H9 (cell line): Measurements from ENCODE around the gene SEMA6A. TPM values are rescaled to one million over a fixed set of nuclear protein-coding genes. Genes with fewer than 3 reads are reported as not detected.

ENCODE experiments used
- DNase-seq: peaks from one replicate; pipeline ENCODE4 v3.0.0-alpha.2; 2017
- H2AFZ ChIP-seq: one replicate; pipeline ENCODE4 v1.6.1; 2013; ENCODE audit warnings: mild to moderate bottlenecking, low read length, control low read depth, moderate library complexity
- H2AK5ac ChIP-seq: 2 replicates; pipeline ENCODE4 v1.6.1; 2013; ENCODE audit warnings: low read length, control low read depth, mixed read lengths; ENCODE audit not compliant: insufficient read length
- H2BK120ac ChIP-seq: one replicate; pipeline ENCODE4 v1.6.1; 2013; ENCODE audit warnings: low read depth, mild to moderate bottlenecking, low read length, control low read depth, inconsistent platforms; ENCODE audit not compliant: poor library complexity, severe bottlenecking
- H2BK12ac ChIP-seq: 2 replicates; pipeline ENCODE4 v1.6.1; 2013; ENCODE audit warnings: low read length, control low read depth, mixed read lengths, low read depth; ENCODE audit not compliant: insufficient read length
- H2BK15ac ChIP-seq: 2 replicates; pipeline ENCODE4 v1.6.1; 2013; ENCODE audit warnings: low read depth, low read length, control low read depth
- H2BK20ac ChIP-seq: one replicate; pipeline ENCODE4 v1.6.1; 2013; ENCODE audit warnings: low read depth, mild to moderate bottlenecking, low read length, control low read depth, inconsistent platforms; ENCODE audit not compliant: poor library complexity, severe bottlenecking
- H2BK5ac ChIP-seq: 2 replicates; pipeline ENCODE4 v1.6.1; 2013; ENCODE audit warnings: low read length, control low read depth, mixed read lengths; ENCODE audit not compliant: insufficient read length
- H3K14ac ChIP-seq: 2 replicates; pipeline ENCODE4 v1.6.1; 2013; ENCODE audit warnings: low read length, control low read depth; ENCODE audit not compliant: insufficient read depth
- H3K18ac ChIP-seq: 2 replicates; pipeline ENCODE4 v1.6.1; 2013; ENCODE audit warnings: low read depth, mild to moderate bottlenecking, mixed read lengths, low read length, control low read depth; ENCODE audit not compliant: insufficient read length
- H3K23ac ChIP-seq: 2 replicates; pipeline ENCODE4 v1.6.1; 2013; ENCODE audit warnings: low read length, control low read depth, mixed read lengths, low read depth; ENCODE audit not compliant: insufficient read length
- H3K23me2 ChIP-seq: 2 replicates; pipeline ENCODE4 v1.6.1; 2013; ENCODE audit warnings: low read depth, mild to moderate bottlenecking, mixed read lengths, low read length, control low read depth; ENCODE audit not compliant: insufficient read length, poor library complexity, severe bottlenecking
- H3K27ac ChIP-seq: 2 replicates; pipeline ENCODE4 v1.5.1; 2013; ENCODE audit warnings: low read length, control low read depth, mixed read lengths, low read depth; ENCODE audit not compliant: insufficient read length
- H3K27me3 ChIP-seq: 2 replicates; pipeline ENCODE4 v1.6.1; 2013; ENCODE audit warnings: low read length, control low read depth, inconsistent platforms; ENCODE audit not compliant: insufficient read depth
- H3K4ac ChIP-seq: 2 replicates; pipeline ENCODE4 v1.6.1; 2013; ENCODE audit warnings: low read depth, mild to moderate bottlenecking, control low read depth, inconsistent platforms, low read length, moderate library complexity
- H3K4me1 ChIP-seq: 2 replicates; pipeline ENCODE4 v1.6.1; 2013; ENCODE audit warnings: low read length, control low read depth, inconsistent platforms; ENCODE audit not compliant: insufficient read depth
- H3K4me2 ChIP-seq: 2 replicates; pipeline ENCODE4 v1.6.1; 2013; ENCODE audit warnings: low read length, control low read depth, mixed read lengths; ENCODE audit not compliant: insufficient read length, insufficient read depth
- H3K56ac ChIP-seq: 2 replicates; pipeline ENCODE4 v1.6.1; 2013; ENCODE audit warnings: low read depth, mild to moderate bottlenecking, mixed read lengths, low read length, control low read depth; ENCODE audit not compliant: insufficient read length
- H3K79me1 ChIP-seq: 2 replicates; pipeline ENCODE4 v1.6.1; 2013; ENCODE audit warnings: low read depth, mild to moderate bottlenecking, moderate library complexity, low read length, control low read depth, inconsistent platforms; ENCODE audit not compliant: insufficient read depth, poor library complexity, severe bottlenecking
- H3K79me2 ChIP-seq: 2 replicates; pipeline ENCODE4 v1.6.1; 2013; ENCODE audit warnings: low read length, control low read depth, inconsistent platforms; ENCODE audit not compliant: insufficient read depth
- H3K9ac ChIP-seq: 2 replicates; pipeline ENCODE4 v1.6.1; 2013; ENCODE audit warnings: low read length, control low read depth, mixed read lengths; ENCODE audit not compliant: insufficient read length; ENCODE audit errors: extremely low read depth
- H3K9me3 ChIP-seq: one replicate; pipeline ENCODE4 v1.6.1; 2013; ENCODE audit warnings: low read depth, low read length, inconsistent platforms; ENCODE audit not compliant: control insufficient read depth
- H3T11ph ChIP-seq: one replicate; pipeline ENCODE4 v1.6.1; 2013; ENCODE audit warnings: mild to moderate bottlenecking, low read length, control low read depth, inconsistent platforms
- H4K20me1 ChIP-seq: one replicate; pipeline ENCODE4 v1.6.1; 2013; ENCODE audit not compliant: control insufficient read depth, insufficient read length, insufficient read depth
- H4K5ac ChIP-seq: 2 replicates; pipeline ENCODE4 v1.6.1; 2013; ENCODE audit warnings: low read depth, mild to moderate bottlenecking, mixed read lengths, low read length, control low read depth; ENCODE audit not compliant: insufficient read length
- H4K8ac ChIP-seq: replicated peaks from 2 replicates; pipeline ENCODE4 v1.6.1; 2013; ENCODE audit warnings: low read length, control low read depth, mixed read lengths, low read depth; ENCODE audit not compliant: insufficient read length
- H4K91ac ChIP-seq: 2 replicates; pipeline ENCODE4 v1.6.1; 2013; ENCODE audit warnings: low read depth, mild to moderate bottlenecking, moderate library complexity, mixed read lengths, low read length, control low read depth; ENCODE audit not compliant: insufficient read length
- H3K27ac Mint-ChIP-seq, 3 experiments: 2 replicates in 2 of 3; 3 replicates in 1 of 3; pipeline ENCODE4 v1.8.0; 2020 to 2021; ENCODE audit warnings: mixed read lengths in 3 of 3, mild to moderate bottlenecking in 1 of 3, moderate library complexity in 1 of 3
- H3K27me3 Mint-ChIP-seq: 2 replicates; pipeline ENCODE4 v1.8.0; 2021; ENCODE audit warnings: low read depth, mild to moderate bottlenecking, moderate library complexity, mixed read lengths
- H3K36me3 Mint-ChIP-seq, 3 experiments: 2 replicates in 2 of 3; 3 replicates in 1 of 3; pipeline ENCODE4 v1.8.0; 2020 to 2021; ENCODE audit warnings: low read depth in 3 of 3, mixed read lengths in 3 of 3; ENCODE audit not compliant: insufficient read depth in 1 of 3
- H3K4me1 Mint-ChIP-seq, 2 experiments: 2 replicates each; pipeline ENCODE4 v1.8.0; 2020; ENCODE audit warnings: mixed read lengths in 2 of 2
- H3K4me3 Mint-ChIP-seq, 2 experiments: 2 replicates in 1 of 2; 3 replicates in 1 of 2; pipeline ENCODE4 v1.8.0; 2020 to 2021; ENCODE audit warnings: mild to moderate bottlenecking in 2 of 2, mixed read lengths in 2 of 2, moderate library complexity in 1 of 2
- H3K9me3 Mint-ChIP-seq, 2 experiments: 2 replicates in 1 of 2; 3 replicates in 1 of 2; pipeline ENCODE4 v1.8.0; 2020; ENCODE audit warnings: mild to moderate bottlenecking in 2 of 2, mixed read lengths in 2 of 2, moderate library complexity in 1 of 2
- CTCF ChIP-seq: fragments of 200-600 bp; sonication (generic); conservative IDR thresholded peaks from 3 replicates; pipeline ENCODE4 v1.8.0; 2021; ENCODE audit warnings: antibody characterized with exemption, mild to moderate bottlenecking
- WGBS: extraction: QIAGEN DNeasy Blood & Tissue Kit; methylation state at CpG from one replicate; pipeline ENCODE4 v1.1.7; 2013; ENCODE audit warnings: missing lambda C conversion rate, low lambda C conversion rate, mixed read lengths; ENCODE audit not compliant: insufficient read length; ENCODE audit errors: extremely low coverage; 5-methylcytosine and 5-hydroxymethylcytosine counted together
- total RNA-seq: library from RNA; stranded (reverse); gene quantifications from 2 replicates; pipeline ENCODE4 v1.2.1, GENCODE V29; 2021

Gene SEMA6A
- total RNA-seq, 1 experiment from 2014 or later: 354 TPM

- Histone ChIP-seq H2BK20ac (no peak overlapping the region), H2BK12ac (no peak overlapping the region)
- peak overlapping the region in 2 of 3 experiments; percentile 50 to 69; a peak in 2 of 7 replicates for H3K27ac Mint-ChIP-seq
Observed at GRCh38 chr5:116488356-116489041, 86.1 kb downstream of the SEMA6A start.

More at GRCh38 chr5:116488356-116489041, 86.1 kb downstream of the SEMA6A start:
- DNase-seq: no peak
- no peak overlapping the region for H3K23ac ChIP-seq
- H3K4me1 ChIP-seq: no peaks in the 10 kb centered on the region
- H3K9me3 ChIP-seq: no peaks in the 10 kb centered on the region
- H3K27me3 ChIP-seq: no peaks in the 10 kb centered on the region
- no peak overlapping the region for H3K14ac ChIP-seq
- no peak overlapping the region for H3K9ac ChIP-seq
- Mint-ChIP-seq H3K4me3 (no peak overlapping the region), H3K27me3 (no peaks in the 10 kb centered on the region), H3K9me3 (no peaks in the 10 kb centered on the region), H3K4me1 (no peaks in the 10 kb centered on the region), H3K36me3 (peaks cover 76 to 97% (median 91%) of the 10 kb centered on the region in 3 experiments; a peak in 6 of 7 replicates)
- H4K5ac ChIP-seq: no peak overlapping the region
- H2BK120ac ChIP-seq: no peak overlapping the region
- H2BK5ac ChIP-seq: no peak overlapping the region
- H3K23me2 ChIP-seq: no peaks in the 10 kb centered on the region
- H4K91ac ChIP-seq: no peak overlapping the region
- no peak overlapping the region for H3K27ac ChIP-seq
- no peak overlapping the region for H4K8ac ChIP-seq
- H3K18ac ChIP-seq: no peak overlapping the region
- no peak overlapping the region for H3T11ph ChIP-seq
- no peak overlapping the region for H2AK5ac ChIP-seq
- H3K56ac ChIP-seq: no peak overlapping the region
- WGBS: no CpG with 5 or more reads among the region's 6 CpGs
- peaks cover 7% of the 10 kb centered on the region for H3K79me1 ChIP-seq
- H4K20me1 ChIP-seq: no peaks in the 10 kb centered on the region
- H3K79me2 ChIP-seq: no peaks in the 10 kb centered on the region; the same call in 1 of the 2 replicates
- no peak for TF ChIP-seq CTCF
- no peak overlapping the region for H2BK15ac ChIP-seq
- H3K4ac ChIP-seq: no peak overlapping the region
- H3K4me2 ChIP-seq: no peak overlapping the region
- no peak overlapping the region for H2AFZ ChIP-seq
